ENCODE data around the gene SH3RF3. TPM values are rescaled to one million over a fixed set of nuclear protein-coding genes. Genes with fewer than 3 reads are reported as not detected.

The SH3RF3 gene
- total and polyA plus RNA-seq, 10 of the 15 experiments (the other 5 are each of a cell fraction or from before 2014, with no cell fraction given): 0.08 to 8.8 (median 2.3) TPM

DNA sequence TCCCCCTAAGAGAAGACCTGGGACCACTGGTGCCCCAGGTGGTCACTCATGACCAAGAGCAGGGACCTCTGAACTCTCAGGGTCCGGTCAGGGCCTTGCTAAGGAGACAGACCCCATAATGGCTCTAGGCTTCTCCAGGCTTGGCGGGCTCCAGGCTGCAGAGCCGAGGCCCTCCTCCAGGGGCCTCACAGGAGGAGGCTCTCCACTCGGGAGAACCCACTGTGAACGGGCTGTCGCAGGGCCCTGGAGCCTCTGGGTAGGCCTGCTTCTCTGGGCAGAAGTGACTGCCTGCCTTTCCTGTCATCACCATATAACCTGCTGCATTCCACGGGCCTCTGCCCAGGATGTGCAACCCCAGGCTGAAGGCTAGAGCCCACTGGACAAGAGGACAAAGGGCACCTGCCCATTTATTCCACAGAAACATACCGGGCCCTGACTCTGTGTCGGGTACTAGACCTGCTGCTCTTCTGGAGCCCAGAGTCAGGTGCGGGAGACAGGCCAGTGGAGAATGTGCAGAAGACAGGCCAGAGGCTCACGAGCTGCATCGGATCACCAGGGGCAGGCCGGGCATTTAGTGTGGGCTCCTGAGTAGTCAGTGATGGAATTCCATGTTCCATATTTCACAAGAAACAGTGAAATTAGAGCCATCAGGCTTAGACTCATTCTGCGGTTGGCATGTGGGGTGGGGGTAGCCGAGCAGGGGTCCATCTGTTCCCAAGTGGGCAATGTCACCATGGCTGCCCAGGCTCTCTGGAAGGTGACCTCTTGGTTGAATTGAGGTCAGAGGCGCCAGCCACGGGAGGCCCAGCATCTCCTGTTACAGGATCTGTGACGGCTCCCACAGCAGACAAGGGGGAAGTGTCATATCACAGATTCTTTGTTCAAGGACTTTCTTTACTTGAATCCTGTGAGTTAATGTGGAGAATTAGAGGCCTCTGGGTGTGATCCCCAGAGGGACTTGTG is 220.8 kb downstream of the SH3RF3 start (continued):
- TF ChIP-seq ZSCAN29 (IDR thresholded peaks at IDR 0.05) (no peak), TCF3 (IDR thresholded peaks at IDR 0.05; ENCODE audit: borderline replicate concordance, insufficient read depth, low read depth, low read length) (no peak), ZNF207 (IDR thresholded peaks at IDR 0.05; ENCODE audit: borderline replicate concordance) (no peak), NR2F1 (conservative IDR thresholded peaks at IDR 0.05) (no peak), STAT3 (IDR thresholded peaks at IDR 0.05; ENCODE audit: low read depth, low read length) (no peak)

DNA sequence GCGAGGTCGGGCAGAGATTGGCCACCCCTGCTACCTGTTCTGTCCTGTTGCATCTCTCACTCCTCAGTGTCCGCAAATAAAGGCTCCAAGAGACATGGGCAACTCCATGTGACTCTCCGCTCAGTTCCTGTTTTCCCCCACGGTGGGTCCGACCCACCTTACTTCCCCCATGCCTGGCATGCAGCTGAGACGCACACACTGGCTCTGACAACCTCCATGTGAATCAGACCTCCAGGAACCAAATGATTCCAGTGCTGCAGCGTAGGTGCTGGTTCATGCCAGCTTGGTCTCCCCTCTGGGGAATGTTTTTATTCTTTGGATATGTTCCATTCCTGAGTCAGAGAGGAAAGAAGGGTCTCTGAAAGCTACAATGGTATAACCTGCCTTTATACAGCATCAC is 221.5 kb downstream of the SH3RF3 start:
- Histone ChIP-seq H3K27ac (ENCODE audit: control insufficient read depth, insufficient read depth) (no peak overlapping the region), H4K20me1 (ENCODE audit: control insufficient read depth, insufficient read depth) (no peaks in the 10 kb centered on the region), H3K36me3 (ENCODE audit: control insufficient read depth in 2 of 2, insufficient read depth in 2 of 2, low read length in 1 of 2) (no peaks in the 10 kb centered on the region), H3K4me1 (ENCODE audit: control insufficient read depth, insufficient read depth, low read length) (0 out of 2 replicates have a peak, but pooled peaks cover 3% of the 10 kb centered on the region), H3K4me3 (no peak overlapping the region), H3K9ac (ENCODE audit: control insufficient read depth, insufficient read depth, low read length) (no peak overlapping the region), H3K79me2 (ENCODE audit: control insufficient read depth, insufficient read depth, low read length) (no peaks in the 10 kb centered on the region), H3K4me2 (ENCODE audit: control insufficient read depth, insufficient read depth) (no peak overlapping the region), H3K9me3 (replicated peaks; ENCODE audit: control insufficient read depth, insufficient read depth, low read length) (no peaks in the 10 kb centered on the region; the same call in 2 of the 3 replicates), H2AFZ (ENCODE audit: control insufficient read depth, low read depth, low read length) (no peak overlapping the region), H3K27me3 (replicated peaks in 1 of 2; ENCODE audit: control insufficient read depth in 2 of 2, insufficient read depth in 2 of 2, low read length in 1 of 2) (no peaks in the 10 kb centered on the region)
- SMC1A ChIA-PET (ENCODE audit: uncharacterized antibody, unreplicated experiment): no interaction called here
- BruUV-seq (replicated peaks): no TSS peak
- POLR2A ChIA-PET: no interaction called here
- DNase-seq (ENCODE audit: low read depth, low spot score) (no peak), ATAC-seq (no peak), FAIRE-seq (no peak)
- intact Hi-C loops (cut with micrococcal nuclease; ENCODE audit: unreplicated experiment): no loop called here
- RAD21 ChIA-PET (ENCODE audit: unreplicated experiment): no interaction called here
- CTCF ChIA-PET: no interaction called here
- 27% methylated on average over 8 of the region's 8 CpGs for WGBS (ENCODE audit: insufficient coverage, insufficient replicate concordance, low lambda C conversion rate, missing lambda C conversion rate)
- in situ Hi-C loops (cut with MboI): no loop called here
- TF ChIP-seq POLR2AphosphoS5 (IDR thresholded peaks at IDR 0.05; ENCODE audit: low read length) (no peak), SUZ12 (IDR thresholded peaks at IDR 0.05; ENCODE audit: unreplicated experiment) (no peak), SUPT20H (IDR thresholded peaks at IDR 0.05; ENCODE audit: borderline replicate concordance, control insufficient read depth, low read depth, low read length) (no peak), POLR2A (IDR thresholded peaks at IDR 0.05; ENCODE audit: low read depth, low read length) (no peak), PAX5 (IDR thresholded peaks at IDR 0.05; ENCODE audit: borderline replicate concordance, low read depth, low read length) (no peak), DPF2 (IDR thresholded peaks at IDR 0.05) (no peak), KDM1A (IDR thresholded peaks at IDR 0.05; ENCODE audit: borderline replicate concordance) (no peak), NR2C1 (IDR thresholded peaks at IDR 0.05) (no peak), ZSCAN29 (IDR thresholded peaks at IDR 0.05) (no peak), BCL11A (IDR thresholded peaks at IDR 0.05; ENCODE audit: low read depth, low read length) (no peak), CHD1 (IDR thresholded peaks at IDR 0.05; ENCODE audit: low read depth, low read length) (no peak), RFX5 (IDR thresholded peaks at IDR 0.05; ENCODE audit: low read depth, low read length) (no peak), JUND (IDR thresholded peaks at IDR 0.05; ENCODE audit: low read depth, low read length) (no peak)
- TF ChIP-seq, protein P1, sequence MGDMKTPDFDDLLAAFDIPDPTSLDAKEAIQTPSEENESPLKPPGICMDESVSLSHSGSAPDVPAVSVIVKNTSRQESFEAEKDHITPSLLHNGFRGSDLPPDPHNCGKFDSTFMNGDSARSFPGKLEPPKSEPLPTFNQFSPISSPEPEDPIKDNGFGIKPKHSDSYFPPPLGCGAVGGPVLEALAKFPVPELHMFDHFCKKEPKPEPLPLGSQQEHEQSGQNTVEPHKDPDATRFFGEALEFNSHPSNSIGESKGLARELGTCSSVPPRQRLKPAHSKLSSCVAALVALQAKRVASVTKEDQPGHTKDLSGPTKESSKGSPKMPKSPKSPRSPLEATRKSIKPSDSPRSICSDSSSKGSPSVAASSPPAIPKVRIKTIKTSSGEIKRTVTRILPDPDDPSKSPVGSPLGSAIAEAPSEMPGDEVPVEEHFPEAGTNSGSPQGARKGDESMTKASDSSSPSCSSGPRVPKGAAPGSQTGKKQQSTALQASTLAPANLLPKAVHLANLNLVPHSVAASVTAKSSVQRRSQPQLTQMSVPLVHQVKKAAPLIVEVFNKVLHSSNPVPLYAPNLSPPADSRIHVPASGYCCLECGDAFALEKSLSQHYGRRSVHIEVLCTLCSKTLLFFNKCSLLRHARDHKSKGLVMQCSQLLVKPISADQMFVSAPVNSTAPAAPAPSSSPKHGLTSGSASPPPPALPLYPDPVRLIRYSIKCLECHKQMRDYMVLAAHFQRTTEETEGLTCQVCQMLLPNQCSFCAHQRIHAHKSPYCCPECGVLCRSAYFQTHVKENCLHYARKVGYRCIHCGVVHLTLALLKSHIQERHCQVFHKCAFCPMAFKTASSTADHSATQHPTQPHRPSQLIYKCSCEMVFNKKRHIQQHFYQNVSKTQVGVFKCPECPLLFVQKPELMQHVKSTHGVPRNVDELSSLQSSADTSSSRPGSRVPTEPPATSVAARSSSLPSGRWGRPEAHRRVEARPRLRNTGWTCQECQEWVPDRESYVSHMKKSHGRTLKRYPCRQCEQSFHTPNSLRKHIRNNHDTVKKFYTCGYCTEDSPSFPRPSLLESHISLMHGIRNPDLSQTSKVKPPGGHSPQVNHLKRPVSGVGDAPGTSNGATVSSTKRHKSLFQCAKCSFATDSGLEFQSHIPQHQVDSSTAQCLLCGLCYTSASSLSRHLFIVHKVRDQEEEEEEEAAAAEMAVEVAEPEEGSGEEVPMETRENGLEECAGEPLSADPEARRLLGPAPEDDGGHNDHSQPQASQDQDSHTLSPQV (IDR thresholded peaks at IDR 0.05): no peak

Data from GM12878 (cell line).